Uterus (tissue), 4 donors: ENCODE results near the gene STXBP4. TPM values are rescaled to one million over a fixed set of nuclear protein-coding genes. Genes with fewer than 3 reads are reported as not detected.
"Not testable (repeated sequence)": the region's sequence is repeated elsewhere in the genome, so short reads cannot be mapped to it uniquely, and the experiment has no call there.

Experiments
- DNase-seq, 2 donors: peaks; one replicate each; pipeline ENCODE4 v3.0.0-alpha.2; 2019 to 2020
- H3K27ac ChIP-seq, 2 donors: fragments of 200-600 bp; sonication (generic); 1 replicate in 1 of 2; 2 replicates in 1 of 2; pipeline ENCODE4 v1.5.1; 2016 to 2018
- H3K27me3 ChIP-seq, 2 donors: fragments of 200-600 bp; sonication (generic); one replicate each; pipeline ENCODE4 v1.5.1; 2018 to 2019; ENCODE audit warnings: control low read depth in 1 of 2
- H3K36me3 ChIP-seq, 2 donors: fragments of 200-600 bp; sonication (generic); one replicate each; pipeline ENCODE4 v1.5.1; 2019; ENCODE audit warnings: control low read depth in 1 of 2
- H3K4me1 ChIP-seq, 2 donors: fragments of 200-600 bp; sonication (generic); one replicate each; pipeline ENCODE4 v1.5.1; 2018 to 2019; ENCODE audit warnings: control low read depth in 1 of 2
- H3K4me3 ChIP-seq, 2 donors: fragments of 200-600 bp; sonication (generic); 1 replicate in 1 of 2; 2 replicates in 1 of 2; pipeline ENCODE4 v1.5.1; 2018 to 2019; ENCODE audit warnings: mild to moderate bottlenecking in 1 of 2
- H3K9me3 ChIP-seq, 2 donors: fragments of 200-600 bp; sonication (generic); one replicate each; pipeline ENCODE4 v1.5.1; 2019; ENCODE audit warnings: control low read depth in 1 of 2
- POLR2A ChIP-seq, 2 donors: fragments of 450-650 bp; IDR thresholded peaks; one replicate each; pipeline ENCODE4 v1.6.1; 2016; ENCODE audit warnings: antibody characterized with exemption in 2 of 2, mild to moderate bottlenecking in 1 of 2, moderate library complexity in 1 of 2
- intact Hi-C: fragments of 100-400 bp; cut with DNase I; formaldehyde crosslinking; loops from one replicate; pipeline ENCODE4 v1.15.1; 2023; ENCODE audit warnings: low total_unique reads
- total RNA-seq, 4 donors: library from RNA; depleted of rRNA in 3 of 4; stranded (reverse); fragments of >200 nt in 3 of 4; gene quantifications; one replicate each; pipeline versions ENCODE4 v1.1.0 to v1.2.4, GENCODE V29; 2014 to 2023
- TF ChIP-seq, protein P1 (sequence below), 4 experiments: fragments of 200-600 bp in 2 of 4; fragments of 450-650 bp in 2 of 4; sonication (generic) in 2 of 4; IDR thresholded peaks; one replicate each; pipeline ENCODE4 v1.5.1; 2016 to 2019; ENCODE audit warnings: antibody characterized with exemption in 4 of 4, mild to moderate bottlenecking in 2 of 4, moderate library complexity in 1 of 4
- donor health status: DM: yes; HTN: yes; CAD: no.

The STXBP4 gene
- total RNA-seq, 4 donors from 2014 or later = 2.8 to 100 (median 20.9) TPM

DNA sequence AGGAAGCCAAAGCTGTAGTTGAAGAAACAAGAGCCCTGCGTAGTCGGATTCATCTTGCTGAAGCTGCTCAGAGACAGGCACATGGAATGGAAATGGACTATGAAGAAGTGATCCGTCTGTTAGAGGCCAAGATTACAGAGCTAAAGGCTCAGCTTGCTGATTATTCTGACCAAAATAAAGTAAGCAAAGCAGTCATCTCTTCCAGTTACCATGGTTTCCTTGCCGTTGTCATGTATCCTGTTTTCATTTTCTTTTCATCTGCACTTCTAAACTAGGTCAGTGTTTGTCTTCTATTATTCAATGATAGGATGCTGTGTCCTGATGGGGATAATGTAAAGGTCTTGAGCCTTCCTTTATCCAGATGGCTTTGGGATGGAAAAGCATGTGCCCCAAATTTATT, 104.3 kb downstream of the STXBP4 start:
- TF ChIP-seq, protein P1, sequence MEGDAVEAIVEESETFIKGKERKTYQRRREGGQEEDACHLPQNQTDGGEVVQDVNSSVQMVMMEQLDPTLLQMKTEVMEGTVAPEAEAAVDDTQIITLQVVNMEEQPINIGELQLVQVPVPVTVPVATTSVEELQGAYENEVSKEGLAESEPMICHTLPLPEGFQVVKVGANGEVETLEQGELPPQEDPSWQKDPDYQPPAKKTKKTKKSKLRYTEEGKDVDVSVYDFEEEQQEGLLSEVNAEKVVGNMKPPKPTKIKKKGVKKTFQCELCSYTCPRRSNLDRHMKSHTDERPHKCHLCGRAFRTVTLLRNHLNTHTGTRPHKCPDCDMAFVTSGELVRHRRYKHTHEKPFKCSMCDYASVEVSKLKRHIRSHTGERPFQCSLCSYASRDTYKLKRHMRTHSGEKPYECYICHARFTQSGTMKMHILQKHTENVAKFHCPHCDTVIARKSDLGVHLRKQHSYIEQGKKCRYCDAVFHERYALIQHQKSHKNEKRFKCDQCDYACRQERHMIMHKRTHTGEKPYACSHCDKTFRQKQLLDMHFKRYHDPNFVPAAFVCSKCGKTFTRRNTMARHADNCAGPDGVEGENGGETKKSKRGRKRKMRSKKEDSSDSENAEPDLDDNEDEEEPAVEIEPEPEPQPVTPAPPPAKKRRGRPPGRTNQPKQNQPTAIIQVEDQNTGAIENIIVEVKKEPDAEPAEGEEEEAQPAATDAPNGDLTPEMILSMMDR (IDR thresholded peaks at IDR 0.05) = no peak
- TF ChIP-seq POLR2A (IDR thresholded peaks at IDR 0.05) = no peak
- Histone ChIP-seq H3K27me3 (no peaks in the 10 kb centered on the region), H3K9me3 (no peaks in the 10 kb centered on the region), H3K36me3 (no peaks in the 10 kb centered on the region), H3K4me1 (no peaks in the 10 kb centered on the region), H3K4me3 (no peak overlapping the region), H3K27ac (no peak overlapping the region)
- intact Hi-C loops = no loop called here
- no peak for DNase-seq

DNA sequence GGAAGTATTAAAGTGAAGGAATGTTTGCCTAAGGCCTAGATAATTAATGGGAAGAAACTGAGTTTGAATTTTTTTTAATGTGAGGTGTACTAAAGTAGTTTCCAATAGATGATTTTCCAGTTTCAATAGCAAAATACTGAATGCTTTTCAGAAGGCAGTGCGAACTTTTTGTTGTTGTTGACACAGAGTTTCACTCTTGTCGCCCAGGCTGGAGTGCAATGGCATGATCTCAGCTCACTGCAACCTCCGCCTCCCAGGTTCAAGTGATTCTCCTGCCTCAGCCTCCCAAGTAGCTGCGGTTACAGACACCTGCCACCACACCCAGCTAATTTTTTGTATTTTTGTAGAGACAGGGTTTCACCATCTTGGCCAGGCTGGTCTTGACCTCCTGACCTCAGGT, 104.9 kb downstream of the STXBP4 start:
- H3K27me3 ChIP-seq, H3K4me3 ChIP-seq, H3K36me3 ChIP-seq, H3K9me3 ChIP-seq, intact Hi-C loops, H3K4me1 ChIP-seq, DNase-seq, H3K27ac ChIP-seq: not testable (repeated sequence)

DNA sequence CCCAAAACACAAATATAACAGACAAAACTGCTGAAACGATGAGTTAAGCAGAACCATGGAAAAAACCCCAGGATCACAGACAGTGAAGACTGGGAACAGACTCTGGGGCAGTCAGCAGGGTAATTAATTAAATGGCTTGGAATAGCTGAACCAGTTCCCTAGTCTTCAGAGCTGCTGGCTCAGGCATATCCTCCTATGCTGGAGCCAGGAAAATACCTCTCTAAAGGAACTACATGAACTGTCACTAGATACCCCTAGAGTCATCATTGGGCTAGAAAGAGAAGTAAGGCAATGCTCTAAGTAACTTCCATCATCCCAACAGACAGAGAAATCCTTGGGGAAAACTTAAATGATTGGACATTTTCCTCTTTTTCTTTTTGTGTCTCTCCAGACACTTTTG, 113.0 kb downstream of the STXBP4 start:
- Histone ChIP-seq H3K36me3 (no peaks in the 10 kb centered on the region), H3K4me1 (no peaks in the 10 kb centered on the region), H3K27me3 (no peaks in the 10 kb centered on the region), H3K9me3 (no peaks in the 10 kb centered on the region), H3K27ac (no peak overlapping the region), H3K4me3 (no peak overlapping the region)
- no peak for DNase-seq
- no peak for TF ChIP-seq POLR2A (IDR thresholded peaks at IDR 0.05)
- TF ChIP-seq, protein P1 (IDR thresholded peaks at IDR 0.05) = no peak
- intact Hi-C loops = no loop called here

DNA sequence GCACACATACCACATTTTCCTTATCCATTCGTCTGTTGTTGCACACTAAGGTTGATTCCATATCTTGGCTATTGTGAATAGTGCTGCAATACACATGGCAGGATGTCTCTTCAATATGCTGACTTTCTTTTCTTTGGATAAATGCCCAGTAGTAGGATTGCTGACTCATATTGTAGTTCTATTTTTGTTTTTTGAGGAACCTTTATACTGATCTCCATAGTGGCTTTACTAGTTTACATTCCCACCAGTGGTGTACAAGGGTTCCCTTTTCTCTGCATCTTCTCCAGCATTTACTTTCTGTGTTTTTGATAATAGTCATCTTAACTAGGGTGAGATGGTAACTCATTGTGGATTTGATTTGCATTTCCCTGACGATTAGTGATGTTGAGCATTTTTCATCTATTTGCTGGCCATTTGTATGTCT, 118.1 kb downstream of the STXBP4 start:
- TF ChIP-seq, protein P1 (IDR thresholded peaks at IDR 0.05) = no peak
- no peak for TF ChIP-seq POLR2A (IDR thresholded peaks at IDR 0.05)
- Histone ChIP-seq H3K9me3 (no peaks in the 10 kb centered on the region), H3K36me3 (no peaks in the 10 kb centered on the region), H3K27me3 (no peaks in the 10 kb centered on the region), H3K4me3 (no peak overlapping the region), H3K27ac (no peak overlapping the region), H3K4me1 (no peaks in the 10 kb centered on the region)
- intact Hi-C loops = no loop called here
- no peak for DNase-seq

- Histone ChIP-seq H3K27me3 (no peaks in the 10 kb centered on the region), H3K4me3 (no peak overlapping the region), H3K36me3 (no peaks in the 10 kb centered on the region), H3K27ac (no peak overlapping the region), H3K9me3 (no peaks in the 10 kb centered on the region), H3K4me1 (no peaks in the 10 kb centered on the region)
- no peak for DNase-seq
- TF ChIP-seq, protein P1 (IDR thresholded peaks at IDR 0.05) = no peak
- TF ChIP-seq POLR2A (IDR thresholded peaks at IDR 0.05) = no peak
- intact Hi-C loops = no loop called here
Observed at GRCh38 chr17:55089256-55089655, 120.7 kb downstream of the STXBP4 start.

GRCh38 chr17:55090079-55090492, 121.5 kb downstream of the STXBP4 start:
- no peaks in the 10 kb centered on the region for H3K36me3 ChIP-seq
- no peaks in the 10 kb centered on the region for H3K27me3 ChIP-seq
- no peak for DNase-seq
- H3K4me1 ChIP-seq = no peaks in the 10 kb centered on the region
- TF ChIP-seq, protein P1 (IDR thresholded peaks at IDR 0.05) = no peak
- TF ChIP-seq POLR2A (IDR thresholded peaks at IDR 0.05) = no peak
- no peak overlapping the region for H3K27ac ChIP-seq
- no peak overlapping the region for H3K4me3 ChIP-seq
- intact Hi-C loops = no loop called here
- H3K9me3 ChIP-seq = no peaks in the 10 kb centered on the region
